Stimulated activated CD4-positive, alpha-beta T cell treated with anti-CD3 and anti-CD28 coated beads, TNF-alpha, amount 100 ng/mL, for 48 hours (primary cell): ENCODE data around the gene ATP5IF1.

Experiments
- DNase-seq, 3 donors: peaks; one replicate each; pipeline ENCODE4 v3.0.0-alpha.2; 2020; ENCODE audit warnings: low read depth in 3 of 3

ATP5IF1 gene

GRCh38 chr1:28265577-28265976 lies 29.7 kb downstream of the ATP5IF1 start:
- no peak for DNase-seq

- DNase-seq = no peak
These were observed 31.0 kb downstream of the ATP5IF1 start for GRCh38 chr1:28266920-28267322.

- no peak for DNase-seq
These were observed 31.7 kb downstream of the ATP5IF1 start for GRCh38 chr1:28267633-28268032.

GRCh38 chr1:28269529-28269928 lies 33.6 kb downstream of the ATP5IF1 start:
- no peak for DNase-seq

- DNase-seq = no peak
These were observed 36.4 kb downstream of the ATP5IF1 start for GRCh38 chr1:28272215-28272852.

- no peak for DNase-seq
These were observed 37.4 kb downstream of the ATP5IF1 start for GRCh38 chr1:28273216-28273860.

- DNase-seq = no peak
These were observed 42.8 kb downstream of the ATP5IF1 start for GRCh38 chr1:28278763-28279162.

GRCh38 chr1:28279721-28280120 lies 43.8 kb downstream of the ATP5IF1 start:
- DNase-seq = no peak

- no peak for DNase-seq
These were observed 44.6 kb downstream of the ATP5IF1 start for GRCh38 chr1:28280501-28280900.

GRCh38 chr1:28280977-28281381 lies 45.1 kb downstream of the ATP5IF1 start:
- no peak for DNase-seq

GRCh38 chr1:28281608-28282425 lies 45.9 kb downstream of the ATP5IF1 start:
- DNase-seq = no peak

GRCh38 chr1:28282426-28283407 lies 46.8 kb downstream of the ATP5IF1 start:
- DNase-seq = no peak

- DNase-seq = no peak
These were observed 50.2 kb downstream of the ATP5IF1 start for GRCh38 chr1:28286111-28286510.
